NCI-H1694 (cell line): ENCODE results near the gene CD320.

Experiments
- DNase-seq: peaks from one replicate; lab custom pipeline; 2025; lab: John Stamatoyannopoulos, UW

The CD320 gene

GRCh38 chr19:8253678-8254077 is 54.5 kb downstream of the CD320 start:
- DNase-seq = no peak

GRCh38 chr19:8252922-8253589 is 55.1 kb downstream of the CD320 start:
- peak; percentile 78 for DNase-seq
